H4 (cell line): Measurements from ENCODE around the gene PRRT3. TPM values are rescaled to one million over a fixed set of nuclear protein-coding genes. Genes with fewer than 3 reads are reported as not detected.
"Not testable (repeated sequence)": the region's sequence is repeated elsewhere in the genome, so short reads cannot be mapped to it uniquely, and the experiment has no call there.

Experiments
- DNase-seq: peaks from one replicate; pipeline ENCODE4 v3.0.0-alpha.2; 2015; ENCODE audit warnings: low spot score
- total RNA-seq: library from RNA; depleted of rRNA; stranded (reverse); fragments of >200 nt; shearing (Covaris generic); gene quantifications from 2 replicates; pipeline ENCODE4 v1.2.3, GENCODE V29; 2014

The PRRT3 gene
- total RNA-seq, 1 experiment from 2014 or later: 3.4 TPM

- peak; percentile 47 for DNase-seq
Measured at GRCh38 chr3:9947025-9947995, 4.9 kb downstream of the PRRT3 start.

- peak; percentile 64 for DNase-seq
Measured at GRCh38 chr3:9946112-9947024, 5.8 kb downstream of the PRRT3 start.

GRCh38 chr3:9945358-9945757 is 6.8 kb downstream of the PRRT3 start:
- no peak for DNase-seq

- DNase-seq: no peak
Measured at GRCh38 chr3:9944271-9944670, 7.9 kb downstream of the PRRT3 start.

- DNase-seq: no peak
Measured at GRCh38 chr3:9942934-9943690, 9.1 kb downstream of the PRRT3 start.

GRCh38 chr3:9942164-9942563 is 10.0 kb downstream of the PRRT3 start:
- DNase-seq: no peak

GRCh38 chr3:9940746-9941145 is 11.5 kb downstream of the PRRT3 start:
- no peak for DNase-seq

- DNase-seq: not testable (repeated sequence)
Measured at GRCh38 chr3:9939906-9940305, 12.3 kb downstream of the PRRT3 start.

- DNase-seq: no peak
Measured at GRCh38 chr3:9938966-9939365, 13.2 kb downstream of the PRRT3 start.

- no peak for DNase-seq
Measured at GRCh38 chr3:9937486-9938238, 14.5 kb downstream of the PRRT3 start.

- no peak for DNase-seq
Measured at GRCh38 chr3:9935966-9936510, 16.2 kb downstream of the PRRT3 start.

GRCh38 chr3:9934993-9935392 is 17.2 kb downstream of the PRRT3 start:
- DNase-seq: no peak

- no peak for DNase-seq
Measured at GRCh38 chr3:9934235-9934621, 18.0 kb downstream of the PRRT3 start.

- DNase-seq: peak; percentile 86
Measured at GRCh38 chr3:9933561-9934234, 18.5 kb downstream of the PRRT3 start, which contains the start of gene CRELD1. TSS of gene CRELD1 (plus strand) at chr3:9933834. CDS start at chr3:9934439, 605 bp downstream.

- peak; percentile 54 for DNase-seq
Measured at GRCh38 chr3:9932843-9933560, 19.2 kb downstream of the PRRT3 start.

- no peak for DNase-seq
Measured at GRCh38 chr3:9932535-9932842, 19.7 kb downstream of the PRRT3 start.

- no peak for DNase-seq
Measured at GRCh38 chr3:9930804-9931418, 21.3 kb downstream of the PRRT3 start.

GRCh38 chr3:9928158-9928557 is 24.1 kb downstream of the PRRT3 start:
- no peak for DNase-seq
